GM12892 (cell line): Measurements from ENCODE around the gene FILIP1L.

Experiments used
- DNase-seq: peaks from one replicate; pipeline ENCODE4 v3.0.0; 2011; ENCODE audit not compliant: insufficient read length
- FAIRE-seq: peaks from 2 replicates; lab custom pipeline; 2011; peaks lifted over from hg19 to GRCh38; lab: Jason Lieb, UNC
- POLR2A ChIP-seq: IDR thresholded peaks from 2 replicates; pipeline ENCODE4 v1.6.1; 2011; ENCODE audit warnings: low read depth, low read length, control low read depth
- POLR2AphosphoS5 ChIP-seq: IDR thresholded peaks from 2 replicates; pipeline ENCODE4 v1.6.1; 2011; ENCODE audit warnings: low read depth, low read length, control low read depth
- TAF1 ChIP-seq: IDR thresholded peaks from 2 replicates; pipeline ENCODE4 v1.6.1; 2011; ENCODE audit warnings: low read depth, mild to moderate bottlenecking, control low read depth, low read length, borderline replicate concordance

FILIP1L gene

DNA sequence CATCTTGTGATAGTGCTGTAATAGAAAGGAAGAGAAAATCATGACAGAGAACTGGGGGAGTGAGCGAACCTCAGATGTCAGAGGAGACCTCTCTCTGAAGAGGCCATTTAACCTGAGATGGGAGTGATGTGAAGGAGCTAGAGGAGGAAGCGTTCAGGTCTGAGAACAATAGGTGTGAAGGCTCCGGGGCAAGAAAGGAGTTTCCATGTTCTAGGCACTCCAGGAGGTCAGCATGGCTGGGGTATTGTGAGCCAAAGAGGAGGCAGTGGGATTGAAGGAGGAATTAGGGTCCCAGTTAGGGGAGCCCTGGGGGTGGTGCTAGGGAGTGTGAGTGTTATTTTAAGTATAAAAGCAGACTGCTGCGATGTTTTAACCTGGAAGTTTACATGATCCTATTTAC, 8.8 kb upstream of the FILIP1L start:
- TF ChIP-seq POLR2AphosphoS5 (no peak), TAF1 (no peak), POLR2A (no peak)
- DNase-seq (no peak), FAIRE-seq (no peak)

- TF ChIP-seq POLR2A = no peak
- TF ChIP-seq POLR2AphosphoS5 = no peak
- no peak for TF ChIP-seq TAF1
- FAIRE-seq (no peak), DNase-seq (no peak)
Observed at GRCh38 chr3:100122321-100122720, 8.0 kb upstream of the FILIP1L start.

DNA sequence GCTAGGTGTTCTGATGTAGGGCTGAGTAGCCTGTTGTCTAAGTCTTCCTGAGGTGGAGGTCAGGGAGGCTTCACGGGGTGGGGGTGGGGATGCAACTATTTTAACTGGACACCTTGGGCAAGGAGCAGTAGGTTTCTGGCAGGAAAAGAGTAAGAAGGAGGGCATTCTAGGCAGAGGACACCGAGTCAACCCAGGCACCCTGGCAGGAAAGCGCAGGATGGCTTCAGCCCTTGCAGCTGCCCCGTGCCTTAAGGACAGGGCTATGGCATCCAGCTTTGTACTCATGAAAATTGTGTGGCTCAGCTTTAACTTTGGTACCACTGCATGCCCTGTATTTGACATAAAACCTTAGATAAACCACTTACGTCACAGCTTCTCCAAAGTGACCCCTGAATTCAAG, 6.4 kb upstream of the FILIP1L start:
- FAIRE-seq = no peak
- TF ChIP-seq POLR2A (no peak), POLR2AphosphoS5 (no peak), TAF1 (no peak)
- no peak for DNase-seq

- no peak for FAIRE-seq
- TF ChIP-seq POLR2AphosphoS5 (no peak), TAF1 (no peak), POLR2A (no peak)
- DNase-seq = no peak
Observed at GRCh38 chr3:100120012-100120411, 5.7 kb upstream of the FILIP1L start.

DNA sequence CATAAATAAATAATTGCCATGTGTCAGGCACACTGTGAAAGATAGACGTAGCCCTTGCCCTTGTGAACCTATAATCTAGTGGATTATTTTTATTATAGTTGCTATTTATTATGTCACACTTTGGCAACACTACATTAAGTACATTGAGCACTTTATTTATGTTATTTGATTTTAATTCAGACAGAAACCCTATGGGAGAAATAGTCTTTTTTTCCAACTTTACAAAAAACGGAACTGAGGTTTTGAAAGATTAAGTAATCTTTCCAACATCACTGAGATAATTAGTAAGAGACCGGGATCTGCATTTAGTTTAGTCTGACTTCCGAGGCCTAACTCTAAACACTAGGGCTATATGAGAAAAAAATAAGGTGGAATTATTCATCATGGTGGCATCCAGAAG, 2.8 kb upstream of the FILIP1L start:
- TF ChIP-seq POLR2A (no peak), POLR2AphosphoS5 (no peak), TAF1 (no peak)
- FAIRE-seq = no peak
- no peak for DNase-seq

GRCh38 chr3:100113723-100114412, 433 bp downstream of the FILIP1L start:
- DNase-seq (no peak), FAIRE-seq (no peak)
- TF ChIP-seq TAF1 (no peak), POLR2AphosphoS5 (no peak), POLR2A (no peak)

DNA sequence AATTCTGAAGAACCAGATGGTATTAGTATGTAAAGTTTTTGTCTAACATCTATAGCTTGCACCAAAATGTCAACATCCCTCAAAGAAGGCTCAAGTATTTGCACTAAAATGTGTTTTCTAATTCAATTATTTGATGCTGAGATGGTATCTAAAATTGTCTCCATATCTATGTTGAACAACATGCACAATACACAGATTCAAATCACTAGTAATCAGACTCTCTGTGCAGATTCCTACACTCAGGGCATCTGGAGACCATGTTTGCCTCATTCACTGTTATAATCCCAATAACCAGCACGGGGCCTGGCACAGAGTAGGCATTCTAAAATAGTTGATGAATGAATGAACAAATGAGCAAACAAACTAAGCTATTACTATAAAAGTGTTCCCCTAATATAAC, 2.6 kb downstream of the FILIP1L start:
- FAIRE-seq (no peak), DNase-seq (no peak)
- TF ChIP-seq POLR2AphosphoS5 = no peak
- no peak for TF ChIP-seq TAF1
- TF ChIP-seq POLR2A = no peak

GRCh38 chr3:100110162-100110561, 4.1 kb downstream of the FILIP1L start:
- TF ChIP-seq POLR2AphosphoS5 = no peak
- no peak for TF ChIP-seq TAF1
- DNase-seq (no peak), FAIRE-seq (no peak)

DNA sequence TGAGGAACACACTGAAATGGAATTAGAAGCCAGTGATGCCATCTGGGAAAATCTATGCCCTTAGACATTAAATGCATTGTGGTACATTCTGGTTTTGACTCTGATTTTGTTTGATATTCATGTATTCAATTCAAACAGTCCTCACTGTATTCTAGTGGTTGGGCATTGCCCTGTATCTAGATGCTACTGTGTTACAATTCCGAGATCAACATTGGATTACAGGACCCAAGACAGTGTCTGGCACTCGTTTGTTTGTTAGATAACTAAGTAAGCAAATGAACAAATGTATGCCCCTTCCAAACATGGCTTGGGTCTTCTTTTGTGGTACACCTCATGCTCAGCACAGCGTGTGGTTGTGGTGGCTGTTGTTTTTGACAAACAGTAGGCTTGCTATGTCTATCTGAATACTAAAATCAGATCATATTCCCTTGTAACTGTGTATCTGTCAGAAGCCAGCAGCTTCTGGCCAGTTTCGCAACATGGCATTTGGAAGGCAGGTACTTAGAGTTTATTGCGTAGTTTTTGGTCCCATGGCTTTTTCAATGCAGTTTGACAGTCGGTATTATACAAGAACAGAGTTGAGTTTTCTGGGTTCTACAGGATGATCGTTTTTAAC, 5.7 kb downstream of the FILIP1L start:
- peak; percentile 70 for FAIRE-seq

DNA sequence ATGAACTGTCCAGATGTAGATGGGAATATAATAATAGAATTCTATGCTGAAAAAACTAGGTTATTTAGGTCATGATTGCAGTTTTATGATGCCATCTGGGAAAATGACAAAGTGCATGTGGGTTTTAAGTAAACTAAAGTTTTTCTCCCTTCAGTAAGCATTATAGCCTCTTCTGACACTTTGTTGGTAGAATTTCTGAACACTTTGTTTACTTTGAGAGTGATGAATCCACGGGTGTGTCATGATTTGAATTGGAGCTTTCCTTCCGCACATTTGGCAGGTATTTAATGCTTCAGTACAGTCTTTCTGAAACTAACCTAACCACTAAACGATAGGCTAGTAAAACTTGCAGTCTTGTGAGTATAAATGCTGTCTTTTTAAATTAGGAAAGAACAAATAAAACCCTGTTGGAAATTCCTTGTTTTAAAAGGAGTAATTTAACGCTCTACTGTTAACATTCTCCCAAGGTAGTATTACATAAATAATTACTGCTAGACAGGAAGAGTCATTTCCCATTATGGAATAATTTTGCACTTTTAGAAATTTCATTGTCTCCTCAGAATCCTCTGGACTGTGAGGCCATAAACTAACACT, 7.0 kb downstream of the FILIP1L start:
- DNase-seq = no peak
- TF ChIP-seq TAF1 (no peak), POLR2AphosphoS5 (no peak), POLR2A (no peak)
- FAIRE-seq = no peak

More for the DNA sequence above, 5.7 kb downstream of the FILIP1L start:
- TF ChIP-seq POLR2A (no peak), TAF1 (no peak), POLR2AphosphoS5 (no peak)
- no peak for DNase-seq

GRCh38 chr3:100106531-100107141, 7.7 kb downstream of the FILIP1L start:
- peak; percentile 64 for FAIRE-seq
- TF ChIP-seq POLR2AphosphoS5 (no peak), TAF1 (no peak), POLR2A (no peak)
- DNase-seq = no peak

- FAIRE-seq (no peak), DNase-seq (no peak)
- no peak for TF ChIP-seq POLR2A
- TF ChIP-seq TAF1 = no peak
- no peak for TF ChIP-seq POLR2AphosphoS5
Observed at GRCh38 chr3:100106094-100106493, 8.2 kb downstream of the FILIP1L start.
